GM19463 (cell line): ENCODE measurements around the gene C6orf132.
A peak's percentile ranks its signal among the peaks of the same experiment; 100 is the strongest.

Experiments used
- ATAC-seq: cut with Tn5 transposase; IDR thresholded peaks from one replicate; pipeline ENCODE4 v1.9.1; 2021; ENCODE audit warnings: mild to moderate bottlenecking, moderate library complexity; ENCODE audit not compliant: unreplicated experiment

Gene C6orf132

GRCh38 chr6:42137194-42137753, 5.1 kb downstream of the C6orf132 start:
- ATAC-seq: no peak

- peak; percentile 41 for ATAC-seq
Measured at GRCh38 chr6:42136508-42137193, 5.8 kb downstream of the C6orf132 start.

DNA sequence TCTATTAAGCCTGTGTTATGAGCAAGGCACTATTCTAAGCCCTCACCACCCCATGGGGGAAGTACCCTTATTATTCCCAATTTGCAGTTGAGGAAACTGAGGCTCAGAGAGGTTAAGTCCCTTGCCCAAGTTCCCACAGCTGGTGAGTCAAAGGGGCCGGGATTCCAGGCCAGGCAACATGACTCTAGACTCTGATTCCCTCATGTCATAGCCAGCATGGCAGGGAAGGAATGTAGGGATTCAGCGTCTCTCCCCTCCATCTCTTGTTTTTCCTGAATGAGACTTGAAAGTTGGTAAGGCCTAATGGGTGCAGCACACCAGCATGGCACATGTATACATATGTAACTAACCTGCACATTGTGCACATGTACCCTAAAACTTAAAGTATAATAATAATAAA, 6.7 kb downstream of the C6orf132 start:
- no peak for ATAC-seq

GRCh38 chr6:42135161-42135560, 7.3 kb downstream of the C6orf132 start:
- ATAC-seq: no peak

DNA sequence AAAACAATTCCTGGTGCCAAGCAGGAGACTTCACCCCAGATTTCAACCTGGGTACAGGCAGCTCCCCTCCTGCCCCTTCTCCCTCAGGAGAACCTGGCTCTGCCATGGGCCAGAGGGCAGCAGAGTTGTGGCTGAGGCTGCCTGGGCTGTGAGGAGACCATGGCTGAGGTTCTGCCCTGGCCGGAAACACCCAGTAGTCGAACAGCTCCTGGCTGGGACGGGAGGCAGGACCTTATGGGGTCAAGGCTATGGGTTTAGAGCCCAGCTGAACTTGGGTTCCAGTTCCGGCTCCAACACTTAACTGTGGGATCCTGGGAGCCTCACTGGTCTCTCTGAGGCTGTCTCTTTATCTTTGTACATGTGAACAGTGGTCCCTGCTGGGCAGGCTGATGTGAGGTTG, 8.5 kb downstream of the C6orf132 start:
- no peak for ATAC-seq

- no peak for ATAC-seq
Measured at GRCh38 chr6:42131531-42131930, 10.9 kb downstream of the C6orf132 start.

DNA sequence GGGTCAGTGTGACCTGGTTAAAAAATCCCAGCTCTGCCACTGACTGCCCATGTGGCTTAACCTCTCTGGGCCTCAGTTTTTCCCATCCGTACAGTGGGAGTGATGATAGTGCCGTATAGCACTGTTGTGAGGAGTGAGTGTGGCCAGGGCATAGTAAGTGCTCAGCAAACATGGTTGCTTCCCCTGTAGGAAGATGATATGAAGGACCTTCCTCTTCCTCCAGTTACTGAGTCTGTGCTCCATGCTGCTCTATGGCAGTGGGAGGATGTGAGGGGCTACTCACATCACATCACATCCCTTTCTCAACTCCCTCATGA, 13.1 kb downstream of the C6orf132 start:
- no peak for ATAC-seq

DNA sequence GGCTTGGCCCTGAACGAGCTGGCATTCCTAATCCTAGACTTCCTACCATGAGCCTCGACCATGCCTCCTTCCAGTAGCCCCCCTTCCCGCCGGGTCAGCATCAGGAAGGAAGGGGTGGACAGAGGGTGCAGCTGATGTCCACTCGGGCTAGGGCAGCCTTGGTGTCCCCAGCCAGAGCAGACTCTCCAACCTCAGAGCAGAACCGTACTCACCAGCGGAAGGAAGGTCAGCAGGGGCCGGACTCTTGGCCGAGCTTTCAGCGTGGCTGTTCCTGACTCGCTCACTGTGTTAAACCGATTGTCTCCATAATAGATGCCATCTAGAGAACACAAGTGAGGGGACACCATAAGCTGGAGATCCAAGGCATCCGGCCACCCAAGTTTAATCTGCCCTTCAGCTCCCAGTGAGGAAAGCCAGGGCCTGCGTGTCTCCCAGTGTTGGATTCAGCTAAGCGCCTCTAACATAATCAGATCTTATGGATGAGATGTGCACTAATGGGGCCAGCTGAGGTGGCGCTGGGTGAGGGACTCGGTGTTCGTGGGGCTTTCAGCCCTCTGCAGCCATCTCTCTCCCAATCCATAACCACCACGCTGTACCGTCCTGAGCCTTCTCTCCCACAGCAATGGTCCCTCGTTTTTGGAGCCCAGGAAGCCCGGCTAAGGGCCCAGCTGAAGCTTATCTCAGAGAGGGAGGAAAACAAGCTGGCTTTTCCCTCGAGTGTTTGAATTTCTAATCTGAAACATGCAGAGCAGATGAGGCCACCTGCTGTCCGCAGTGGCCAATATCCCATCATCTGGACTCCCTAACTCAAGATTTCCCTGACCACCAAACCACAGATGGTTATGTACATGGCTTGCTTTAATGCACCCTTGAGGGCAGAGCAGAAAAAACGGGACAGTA, 13.7 kb downstream of the C6orf132 start:
- ATAC-seq: no peak

GRCh38 chr6:42125663-42126062, 16.8 kb downstream of the C6orf132 start:
- ATAC-seq: no peak

GRCh38 chr6:42125231-42125630, 17.2 kb downstream of the C6orf132 start:
- no peak for ATAC-seq

GRCh38 chr6:42124223-42124836, 18.1 kb downstream of the C6orf132 start:
- ATAC-seq: no peak

DNA sequence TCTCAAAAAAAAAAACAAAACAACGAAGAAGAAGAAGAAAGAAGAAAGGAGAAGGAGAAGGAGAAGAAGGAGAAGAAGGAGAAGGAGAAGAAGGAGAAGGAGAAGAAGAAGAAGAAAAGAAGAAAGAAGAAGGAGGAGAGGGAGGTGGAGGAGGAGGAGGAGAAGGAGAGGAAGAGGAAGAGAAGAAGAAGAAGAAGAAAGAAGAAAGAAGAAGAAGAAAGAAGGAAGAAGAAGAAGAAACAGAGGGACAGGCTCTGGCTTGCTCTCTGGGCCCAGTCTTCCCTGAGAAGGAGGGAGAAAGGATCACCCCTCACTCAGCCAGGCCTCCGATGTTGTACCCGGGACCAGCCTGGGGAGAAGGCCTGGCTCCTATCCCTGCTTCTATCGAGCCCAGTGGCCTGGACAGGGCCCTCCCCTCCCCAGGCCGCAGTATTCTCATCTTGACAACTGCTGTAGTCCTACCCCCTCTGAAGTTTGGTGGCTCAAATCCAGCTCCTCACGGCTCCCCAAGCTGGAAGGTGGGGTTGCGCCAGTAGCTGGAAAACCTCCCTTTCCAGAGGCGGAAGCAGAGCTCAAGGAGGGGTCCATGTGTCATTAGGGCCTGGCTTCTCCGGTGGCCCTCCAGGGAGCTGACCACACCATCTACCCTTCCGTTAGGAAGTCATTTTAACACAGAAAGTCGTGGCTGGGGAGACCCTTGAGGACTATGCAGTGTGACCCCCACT, 18.9 kb downstream of the C6orf132 start:
- ATAC-seq: no peak

- no peak for ATAC-seq
Measured at GRCh38 chr6:42120895-42121865, 21.2 kb downstream of the C6orf132 start.

- ATAC-seq: no peak
Measured at GRCh38 chr6:42118162-42119001, 24.0 kb downstream of the C6orf132 start.

DNA sequence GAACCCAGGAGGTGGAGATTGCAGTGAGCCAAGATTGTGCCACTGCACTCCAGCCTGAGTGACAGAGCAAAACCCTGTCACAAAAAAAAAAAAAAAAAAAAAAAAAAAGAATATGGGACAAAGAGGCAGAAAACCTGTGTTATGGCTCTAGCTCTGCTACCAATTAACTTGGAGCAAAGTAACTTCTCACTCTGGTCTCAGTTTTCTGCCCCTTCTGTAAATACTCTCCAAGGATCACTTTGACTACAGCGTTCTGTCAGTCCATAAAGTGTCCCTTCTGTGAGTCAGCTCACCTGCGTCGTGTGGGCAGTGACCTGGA, 24.6 kb downstream of the C6orf132 start:
- no peak for ATAC-seq

- ATAC-seq: no peak
Measured at GRCh38 chr6:42113936-42114636, 28.3 kb downstream of the C6orf132 start.

DNA sequence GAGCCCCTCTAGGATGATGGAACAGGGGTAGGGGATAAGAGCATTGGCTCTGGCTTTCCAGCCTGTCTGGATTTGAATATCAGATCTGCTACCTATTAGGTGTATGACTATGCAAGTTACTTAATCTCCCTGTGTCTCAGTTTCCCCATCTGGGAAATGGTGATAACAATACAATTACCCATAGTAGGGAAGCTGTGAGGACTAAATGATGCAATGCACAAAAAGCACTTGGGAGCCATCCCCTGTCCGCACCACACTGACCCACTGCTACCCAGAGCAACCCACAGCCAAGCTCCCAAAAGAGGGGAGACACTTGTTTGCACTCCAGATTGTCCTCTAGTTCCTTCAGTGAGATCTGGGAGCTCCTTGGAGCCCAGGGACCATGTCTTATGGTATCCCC, 30.1 kb downstream of the C6orf132 start:
- no peak for ATAC-seq

GRCh38 chr6:42110683-42111082, 31.7 kb downstream of the C6orf132 start:
- ATAC-seq: no peak
